ENCODE data around the gene SDCCAG8.

DNA sequence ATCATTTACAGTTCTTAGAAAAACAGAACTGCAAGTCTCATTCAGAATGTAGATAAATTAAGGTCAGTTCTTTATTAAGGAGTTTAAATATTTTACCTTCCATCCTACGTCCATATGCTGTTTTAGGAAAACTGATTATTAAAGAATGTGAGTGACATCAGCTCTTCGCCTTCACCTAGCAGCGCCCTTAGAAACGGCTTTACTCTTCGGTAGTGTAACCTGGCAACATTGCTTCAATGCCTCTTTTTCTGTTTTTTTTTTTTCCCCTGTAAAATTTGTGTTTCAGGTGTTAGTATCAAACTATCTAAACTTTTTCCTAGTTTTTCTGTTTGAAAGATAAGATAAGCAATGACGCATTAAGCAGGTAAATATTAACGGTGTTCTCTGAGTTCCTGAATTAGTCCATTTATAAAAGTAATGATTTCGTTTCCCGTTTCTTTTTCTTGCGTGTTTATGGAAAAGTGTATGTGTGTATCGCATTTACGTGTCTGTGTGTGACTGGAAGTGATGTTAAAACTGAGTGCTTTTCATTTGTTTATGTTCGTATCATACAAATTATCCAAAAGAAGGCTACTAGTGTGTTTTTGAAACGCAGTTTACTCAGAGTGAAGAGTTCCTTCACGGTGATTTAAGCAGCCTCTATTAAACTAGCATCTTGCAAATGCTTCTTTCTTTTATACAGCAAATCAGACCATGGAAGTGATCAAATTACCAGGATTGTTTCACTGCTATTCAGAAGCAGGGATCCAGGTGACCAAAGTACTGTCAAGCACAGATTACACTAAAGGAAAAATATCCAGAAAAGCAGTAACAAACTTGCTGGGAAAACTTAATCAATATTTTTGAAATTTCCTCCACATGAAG, 139.0 kb downstream of the SDCCAG8 start:
- TF ChIP-seq, protein P1, sequence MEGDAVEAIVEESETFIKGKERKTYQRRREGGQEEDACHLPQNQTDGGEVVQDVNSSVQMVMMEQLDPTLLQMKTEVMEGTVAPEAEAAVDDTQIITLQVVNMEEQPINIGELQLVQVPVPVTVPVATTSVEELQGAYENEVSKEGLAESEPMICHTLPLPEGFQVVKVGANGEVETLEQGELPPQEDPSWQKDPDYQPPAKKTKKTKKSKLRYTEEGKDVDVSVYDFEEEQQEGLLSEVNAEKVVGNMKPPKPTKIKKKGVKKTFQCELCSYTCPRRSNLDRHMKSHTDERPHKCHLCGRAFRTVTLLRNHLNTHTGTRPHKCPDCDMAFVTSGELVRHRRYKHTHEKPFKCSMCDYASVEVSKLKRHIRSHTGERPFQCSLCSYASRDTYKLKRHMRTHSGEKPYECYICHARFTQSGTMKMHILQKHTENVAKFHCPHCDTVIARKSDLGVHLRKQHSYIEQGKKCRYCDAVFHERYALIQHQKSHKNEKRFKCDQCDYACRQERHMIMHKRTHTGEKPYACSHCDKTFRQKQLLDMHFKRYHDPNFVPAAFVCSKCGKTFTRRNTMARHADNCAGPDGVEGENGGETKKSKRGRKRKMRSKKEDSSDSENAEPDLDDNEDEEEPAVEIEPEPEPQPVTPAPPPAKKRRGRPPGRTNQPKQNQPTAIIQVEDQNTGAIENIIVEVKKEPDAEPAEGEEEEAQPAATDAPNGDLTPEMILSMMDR (IDR thresholded peaks at IDR 0.05), result no peak
- no peak for TF ChIP-seq POLR2A (IDR thresholded peaks at IDR 0.05)

All from esophagus squamous epithelium (tissue), 4 donors.